NAMALWA (cell line): ENCODE data around the gene KCNN1.

Experiments used
- DNase-seq: peaks from one replicate; pipeline ENCODE4 v3.0.0-alpha.2; 2015; ENCODE audit warnings: low spot score

KCNN1 gene

DNA sequence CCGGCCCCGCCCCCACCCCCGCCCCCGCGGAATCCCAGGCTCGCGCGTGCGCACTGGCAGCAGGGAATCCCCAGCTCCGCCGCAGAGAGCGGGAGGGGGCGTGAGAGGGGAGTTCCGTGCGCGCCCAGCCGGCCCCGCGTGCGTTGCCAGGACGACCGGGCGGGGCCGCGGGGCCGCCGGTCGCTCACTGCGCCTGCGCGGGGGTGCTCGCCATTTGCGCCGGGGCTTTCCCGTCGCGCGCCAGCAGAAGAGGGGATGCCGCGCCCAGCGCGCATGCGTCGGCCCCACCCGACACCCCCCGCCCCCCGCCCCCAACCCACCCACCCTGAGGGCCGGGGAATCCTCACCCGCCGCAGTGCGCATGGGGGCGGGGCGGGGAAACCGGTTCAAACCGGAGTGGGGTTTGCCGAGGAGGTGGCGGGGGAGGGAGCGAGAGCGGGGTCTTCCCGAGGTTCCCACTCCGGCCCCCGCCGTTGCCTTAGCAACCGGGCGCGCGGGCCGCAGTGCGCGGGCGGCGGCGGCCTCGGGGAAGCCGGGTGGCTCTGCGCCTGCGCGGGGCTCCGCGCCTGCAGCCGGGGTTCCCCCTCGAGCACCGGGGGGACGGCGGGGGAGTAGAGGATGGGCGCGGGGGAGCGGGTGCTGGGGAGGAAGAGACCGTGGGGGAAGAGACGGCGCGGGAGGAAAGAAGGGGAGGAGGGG, 18.9 kb upstream of the KCNN1 start:
- peak; percentile 97 for DNase-seq

DNA sequence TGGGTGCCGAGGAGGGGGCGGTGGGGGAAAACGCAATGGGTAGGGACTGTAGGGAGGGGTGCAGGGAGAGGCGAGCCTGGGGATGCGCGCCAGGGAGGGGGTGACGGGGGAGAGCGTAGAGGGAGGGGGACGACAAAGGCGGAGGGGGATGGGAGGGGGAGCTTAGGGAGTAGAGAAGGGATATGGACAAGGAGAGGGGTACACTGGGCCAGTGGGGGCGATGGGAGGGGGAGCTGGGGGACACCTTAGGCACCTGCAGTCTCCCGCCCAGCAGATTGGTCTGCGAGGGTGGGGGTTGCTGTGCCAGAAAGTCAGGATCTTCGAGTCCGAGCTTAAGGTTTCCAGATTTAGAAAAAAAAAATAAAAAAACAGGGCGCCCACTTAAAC, 18.4 kb upstream of the KCNN1 start:
- peak; percentile 54 for DNase-seq

GRCh38 chr19:17948931-17949930, 17.7 kb upstream of the KCNN1 start:
- peak; percentile 56 for DNase-seq

- DNase-seq = no peak
These were observed 17.0 kb upstream of the KCNN1 start for GRCh38 chr19:17949956-17950309.

DNA sequence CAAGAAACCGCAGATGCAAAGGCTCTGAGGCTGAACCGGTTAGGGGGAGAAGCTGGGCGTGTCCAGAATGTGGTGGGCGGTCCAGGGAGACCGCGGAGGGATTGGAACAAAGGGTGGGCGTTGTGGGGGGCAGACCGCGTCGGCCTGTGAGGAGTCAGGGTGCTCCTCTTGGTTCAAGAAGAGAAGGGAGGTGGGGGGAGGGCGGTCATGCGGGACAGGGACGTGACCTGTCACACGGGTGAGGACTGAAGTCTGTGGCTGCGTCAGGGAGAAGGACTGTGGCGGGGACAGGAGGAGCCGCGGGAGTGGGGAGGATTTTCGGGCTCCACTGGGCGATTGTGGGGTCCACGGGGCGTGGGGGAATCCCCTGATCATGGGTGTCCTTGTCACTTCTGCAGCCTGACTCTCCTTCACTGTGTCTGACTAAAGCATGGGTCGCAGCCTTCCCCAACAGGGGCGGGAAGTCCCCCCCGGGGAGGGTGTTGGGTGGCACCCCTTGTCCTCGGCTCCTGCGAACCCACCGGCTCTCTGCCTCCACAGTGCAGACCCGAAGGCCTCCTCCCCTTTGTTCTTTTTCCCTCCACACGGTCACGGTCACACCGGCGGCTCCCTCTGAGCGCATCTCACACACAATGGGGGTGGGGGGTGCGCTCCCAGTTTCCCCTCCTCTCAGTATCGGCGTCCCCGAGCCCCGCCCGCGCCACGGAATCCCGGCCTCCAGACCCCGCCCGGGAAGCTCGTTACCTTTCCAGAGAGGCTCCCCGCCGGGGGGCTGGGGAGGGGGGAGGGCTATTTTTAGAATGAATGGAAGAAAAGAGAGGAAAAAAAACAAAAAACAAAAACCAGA, 16.4 kb upstream of the KCNN1 start:
- peak; percentile 41 for DNase-seq

- DNase-seq = no peak
These were observed 15.5 kb upstream of the KCNN1 start for GRCh38 chr19:17951157-17951989.

GRCh38 chr19:17951990-17952976, 14.6 kb upstream of the KCNN1 start:
- no peak for DNase-seq

- DNase-seq = no peak
These were observed 13.5 kb upstream of the KCNN1 start for GRCh38 chr19:17953316-17953801.

- DNase-seq = no peak
These were observed 13.0 kb upstream of the KCNN1 start for GRCh38 chr19:17953869-17954268.

DNA sequence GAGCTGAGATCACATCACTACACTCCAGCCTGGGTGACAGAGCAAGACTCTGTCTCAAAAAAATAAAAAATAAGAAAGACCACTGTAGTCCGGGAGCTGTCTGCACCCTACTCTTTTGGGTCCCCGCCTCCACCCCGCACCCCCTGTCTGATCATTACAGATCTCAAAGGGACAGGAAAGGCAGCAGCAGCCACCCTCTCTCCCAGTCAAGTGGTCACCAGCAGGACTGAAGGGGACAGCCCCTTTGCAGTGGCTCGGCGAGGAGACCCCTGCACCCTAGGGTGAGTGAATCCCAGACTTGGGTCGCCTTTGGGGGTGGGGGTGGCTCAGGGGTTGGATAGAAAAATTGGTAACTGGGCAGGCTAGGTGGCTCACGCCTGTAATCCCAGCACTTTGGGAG, 12.5 kb upstream of the KCNN1 start:
- DNase-seq = no peak

DNA sequence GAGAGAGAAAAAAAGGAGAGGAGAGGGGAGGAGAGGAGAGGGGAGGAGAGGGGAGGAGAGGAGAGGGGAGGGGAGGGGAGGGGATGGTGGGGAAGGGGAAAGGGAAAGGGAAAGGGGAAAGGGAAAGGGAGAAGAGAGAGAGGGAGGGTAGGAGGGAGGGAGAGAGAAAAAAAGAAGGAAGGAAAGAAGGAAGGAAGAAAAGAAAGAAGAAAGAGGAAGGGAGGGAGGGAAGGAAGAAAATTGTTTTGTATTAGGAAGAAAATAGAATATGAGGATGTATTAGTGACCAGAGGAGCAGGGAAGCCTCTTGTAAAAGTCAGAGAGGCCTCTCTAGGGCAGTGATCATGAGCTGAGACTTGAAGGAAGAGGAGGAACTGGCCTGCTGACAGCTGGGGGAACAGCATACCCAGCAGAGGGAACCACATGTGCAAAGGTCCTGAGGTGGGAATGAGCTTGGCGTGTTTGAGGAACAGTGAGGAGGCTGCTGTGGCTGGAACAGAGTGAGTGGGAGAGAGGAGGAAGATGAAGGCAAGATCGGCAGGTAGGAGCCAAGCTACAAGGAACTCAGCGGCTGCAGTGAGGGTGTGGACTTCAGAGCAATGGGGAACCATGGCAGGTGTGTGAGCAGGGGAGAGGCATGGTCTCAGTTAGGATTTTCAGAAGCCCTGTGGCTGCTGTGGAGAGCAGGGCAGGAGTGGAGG, 9.6 kb upstream of the KCNN1 start:
- DNase-seq = no peak

DNA sequence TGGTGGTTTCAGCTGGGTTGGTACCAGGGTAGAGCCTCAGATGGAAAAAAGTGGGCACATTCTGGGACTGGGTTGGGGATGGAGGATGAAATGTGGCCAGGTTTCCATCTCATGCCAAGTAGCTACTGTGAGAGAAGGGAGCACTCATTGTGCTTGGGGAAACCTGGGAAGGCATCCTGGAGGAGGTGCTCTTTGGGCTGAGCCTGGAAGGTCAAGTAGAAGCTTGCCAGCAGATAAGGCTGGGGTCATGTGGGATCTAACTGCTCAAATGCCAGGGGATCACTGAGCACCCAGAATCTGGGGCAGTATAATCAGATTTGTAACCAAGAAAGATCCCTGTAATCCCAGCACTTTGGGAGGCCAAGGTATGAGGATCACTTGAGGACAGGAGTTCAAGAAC, 9.0 kb upstream of the KCNN1 start:
- DNase-seq = no peak

DNA sequence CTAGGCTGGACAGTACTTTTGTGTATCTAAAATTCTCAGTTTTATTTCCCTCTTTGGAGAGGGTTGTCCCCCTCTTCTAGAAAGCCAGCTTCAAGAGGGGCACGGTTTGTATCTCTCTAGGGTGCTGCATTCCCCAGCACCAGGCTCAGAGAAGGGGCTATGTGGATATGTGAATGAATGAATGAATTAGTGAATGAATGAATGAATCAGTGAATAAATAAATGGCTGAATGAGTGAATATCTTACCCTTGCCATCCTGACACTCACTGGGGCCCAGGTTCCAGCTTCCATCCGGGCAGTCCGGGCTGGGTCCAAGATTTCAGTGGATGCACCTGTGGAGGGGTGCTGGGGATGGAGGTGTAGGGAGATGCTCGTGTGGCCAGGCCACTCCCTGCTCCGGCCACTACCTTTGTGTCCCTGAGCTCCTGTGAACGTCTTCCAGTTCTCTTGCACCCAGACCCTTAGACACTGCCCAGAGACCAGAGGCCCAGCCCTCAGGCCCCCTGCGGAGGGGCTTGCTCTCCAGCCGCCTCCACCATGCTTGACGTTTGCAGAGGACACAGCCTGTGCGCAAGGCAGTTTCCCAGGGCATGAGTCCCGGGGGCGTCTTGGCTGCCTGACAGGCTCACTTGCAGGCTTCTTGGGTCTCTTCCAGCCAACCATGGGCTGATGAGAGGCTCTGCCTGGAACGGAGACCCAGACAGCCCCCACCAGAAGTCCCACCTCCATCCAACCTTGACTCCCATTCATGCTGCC, 2.8 kb upstream of the KCNN1 start:
- no peak for DNase-seq

DNA sequence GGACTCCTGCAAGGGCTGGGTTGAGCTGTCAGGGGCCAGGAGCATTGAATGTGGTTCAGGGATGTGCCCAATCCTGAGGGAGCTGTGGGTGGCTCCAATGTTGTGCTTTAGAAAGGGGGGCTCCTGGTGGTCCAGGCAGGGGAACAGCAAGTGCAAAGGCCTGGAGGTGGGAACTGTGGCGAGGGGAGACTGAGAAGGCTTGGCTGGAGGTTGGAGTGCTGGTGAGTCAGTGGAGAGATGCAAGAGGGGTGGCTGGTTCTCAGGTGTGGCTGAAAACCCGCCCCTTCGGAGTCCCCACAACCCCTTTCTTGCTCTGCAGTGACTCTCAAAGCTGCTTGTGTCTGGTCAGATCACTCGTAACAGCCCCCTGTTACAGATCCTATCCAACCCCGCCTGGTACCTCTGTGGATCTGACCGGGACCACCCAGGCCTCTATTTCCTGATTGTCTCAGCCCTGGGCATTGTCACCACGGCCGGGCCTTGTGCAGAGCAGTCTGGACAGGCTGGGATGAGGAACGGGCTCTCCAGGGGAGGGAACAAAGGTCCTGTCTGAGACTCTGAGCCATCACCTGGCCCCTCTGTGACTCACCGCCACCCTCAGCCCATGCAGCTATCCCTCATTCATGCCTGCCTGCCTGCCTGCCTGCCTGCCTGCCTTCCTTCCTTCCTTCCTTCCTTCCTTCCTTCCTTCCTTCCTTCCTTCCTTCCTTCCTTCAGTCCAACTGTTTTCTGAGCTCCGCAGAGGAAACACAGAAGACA, 1.4 kb upstream of the KCNN1 start:
- no peak for DNase-seq

DNA sequence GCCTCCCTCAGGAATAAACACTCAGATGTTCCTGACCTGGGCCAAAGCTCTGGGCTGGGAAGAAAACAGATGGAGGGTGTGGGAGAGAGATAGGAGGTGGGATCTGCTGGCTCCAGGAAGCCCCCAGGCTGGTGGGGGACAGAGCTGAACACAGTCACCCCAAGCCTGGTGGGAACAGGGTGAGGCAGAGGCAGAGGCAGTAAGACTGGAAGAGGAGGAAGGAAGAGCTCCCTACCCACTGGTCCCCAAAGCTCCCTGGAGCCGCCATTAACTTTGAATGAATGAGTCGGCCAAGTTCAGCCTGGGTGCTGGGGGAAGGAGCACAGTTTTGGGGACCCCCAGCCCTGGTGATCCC, 801 bp upstream of the KCNN1 start:
- DNase-seq = no peak

DNA sequence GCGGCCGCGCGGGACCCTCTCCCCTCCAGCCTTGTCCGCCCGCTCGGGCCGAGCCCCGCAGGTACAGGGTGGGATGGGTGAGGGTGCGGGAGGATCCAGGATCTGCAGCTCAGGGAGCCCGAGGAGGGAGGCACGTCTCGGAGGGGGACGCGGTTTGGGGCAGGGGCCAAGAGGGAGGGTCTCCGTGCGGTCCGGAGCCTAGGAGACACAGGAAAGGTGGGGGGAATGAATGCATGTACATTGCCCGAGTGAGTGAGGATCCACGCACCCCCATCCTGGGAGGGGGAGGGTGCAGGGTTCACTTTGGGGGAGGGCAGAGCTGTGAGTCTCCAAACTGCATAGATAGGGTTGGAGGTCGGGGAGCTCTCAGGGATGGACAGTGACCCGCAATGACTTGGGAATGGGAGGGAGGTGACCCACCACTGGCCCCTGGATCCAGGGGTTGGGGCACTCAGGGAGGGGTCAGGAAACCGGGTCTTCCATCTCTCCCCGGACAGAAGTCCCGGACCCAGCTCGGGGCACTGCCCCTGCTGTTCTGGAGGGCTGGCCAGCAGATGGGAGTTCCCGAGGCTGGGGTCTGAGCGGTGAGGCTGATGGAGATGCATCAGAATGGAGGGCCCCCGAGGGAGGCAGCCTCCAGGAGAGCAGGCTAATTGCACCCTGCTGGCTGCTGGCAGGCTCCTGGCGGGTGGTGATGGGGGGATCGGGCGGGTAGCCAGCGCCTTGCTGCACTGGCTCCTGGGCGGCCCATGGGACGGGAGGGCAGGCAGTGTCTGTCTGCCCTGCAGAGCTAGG, 547 bp downstream of the KCNN1 start:
- no peak for DNase-seq

DNA sequence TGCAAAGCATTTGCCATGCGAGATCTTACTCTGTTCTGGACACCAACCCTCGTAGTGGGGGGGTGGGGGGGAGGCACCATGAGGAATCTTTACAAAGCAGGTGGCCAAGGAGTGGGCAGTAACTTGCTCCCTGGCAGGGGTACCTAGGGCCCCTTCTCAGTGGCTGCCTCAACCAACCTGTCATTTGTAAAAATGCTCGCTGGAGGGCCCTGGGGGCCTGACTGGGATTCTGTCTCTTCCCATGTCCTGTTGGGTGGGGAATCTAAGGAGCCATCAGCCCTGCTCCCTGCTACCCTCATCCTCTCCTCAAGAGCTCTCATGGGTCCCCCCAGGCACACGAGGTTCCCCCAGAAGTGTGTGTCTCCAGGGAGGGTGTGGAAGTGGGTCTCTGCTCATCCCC, 1.5 kb downstream of the KCNN1 start:
- no peak for DNase-seq
